ENCODE results near the gene ATP6V1B1. TPM values are rescaled to one million over a fixed set of nuclear protein-coding genes. Genes with fewer than 3 reads are reported as not detected.

Gene ATP6V1B1
- total RNA-seq, 1 experiment from 2014 or later = not detected

DNA sequence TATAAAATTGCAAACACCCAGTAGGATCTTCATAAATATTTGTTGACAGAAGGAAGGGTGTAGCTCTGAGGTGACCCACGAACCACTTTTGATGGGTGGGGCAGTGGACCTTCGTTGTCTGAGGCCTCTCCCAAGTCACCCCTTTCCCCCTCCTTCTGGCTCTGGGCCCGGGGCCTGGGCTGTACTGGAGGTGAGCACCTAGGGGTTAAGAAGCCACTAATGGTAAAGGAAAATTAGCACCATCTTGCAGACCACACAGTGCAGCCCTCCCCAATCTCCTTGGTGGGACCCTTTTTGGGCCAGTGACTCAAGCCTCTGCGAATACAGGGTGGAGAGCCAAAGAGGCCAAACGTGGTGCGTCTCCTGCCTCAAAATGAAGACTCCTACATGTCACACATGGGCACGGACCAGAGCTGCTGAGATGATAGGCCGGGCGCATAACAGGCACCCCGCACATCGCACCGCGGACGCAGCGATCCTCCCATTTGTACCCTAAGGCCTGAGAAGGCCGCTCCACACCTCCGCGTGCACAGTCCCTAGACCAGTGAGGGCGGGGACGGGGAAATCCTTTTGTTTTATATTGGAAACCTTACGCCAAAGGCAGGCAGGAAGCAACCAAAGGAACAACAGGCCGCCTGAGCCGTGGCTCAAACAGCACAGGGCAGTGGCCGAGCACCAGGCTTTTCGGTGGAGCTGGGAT, 31.9 kb upstream of the ATP6V1B1 start:
- H3K27me3 ChIP-seq (ENCODE audit: low read length) = no peaks in the 10 kb centered on the region
- H3K4me1 ChIP-seq (ENCODE audit: low read length) = no peaks in the 10 kb centered on the region
- no peak overlapping the region for H3K4me3 ChIP-seq (ENCODE audit: low read length)
- H3K9ac ChIP-seq (ENCODE audit: low read length) = no peak overlapping the region
- no peaks in the 10 kb centered on the region for H3K79me2 ChIP-seq (ENCODE audit: low read length)
- DNase-seq = no peak
- no peaks in the 10 kb centered on the region for H3K9me2 ChIP-seq (replicated peaks; ENCODE audit: insufficient read depth, low read length)
- H4K20me1 ChIP-seq (ENCODE audit: insufficient read depth, low read depth, low read length) = no peaks in the 10 kb centered on the region
- H3K4me2 ChIP-seq (ENCODE audit: low read depth, low read length, poor library complexity, severe bottlenecking) = no peak overlapping the region
- no peaks in the 10 kb centered on the region for H3K36me3 ChIP-seq (ENCODE audit: insufficient read depth, low read length)
- H3K27ac ChIP-seq (ENCODE audit: low read length) = no peak overlapping the region
- H3K9me3 ChIP-seq (ENCODE audit: low read length) = no peaks in the 10 kb centered on the region
- no peak overlapping the region for H2AFZ ChIP-seq (ENCODE audit: low read length)

DNA sequence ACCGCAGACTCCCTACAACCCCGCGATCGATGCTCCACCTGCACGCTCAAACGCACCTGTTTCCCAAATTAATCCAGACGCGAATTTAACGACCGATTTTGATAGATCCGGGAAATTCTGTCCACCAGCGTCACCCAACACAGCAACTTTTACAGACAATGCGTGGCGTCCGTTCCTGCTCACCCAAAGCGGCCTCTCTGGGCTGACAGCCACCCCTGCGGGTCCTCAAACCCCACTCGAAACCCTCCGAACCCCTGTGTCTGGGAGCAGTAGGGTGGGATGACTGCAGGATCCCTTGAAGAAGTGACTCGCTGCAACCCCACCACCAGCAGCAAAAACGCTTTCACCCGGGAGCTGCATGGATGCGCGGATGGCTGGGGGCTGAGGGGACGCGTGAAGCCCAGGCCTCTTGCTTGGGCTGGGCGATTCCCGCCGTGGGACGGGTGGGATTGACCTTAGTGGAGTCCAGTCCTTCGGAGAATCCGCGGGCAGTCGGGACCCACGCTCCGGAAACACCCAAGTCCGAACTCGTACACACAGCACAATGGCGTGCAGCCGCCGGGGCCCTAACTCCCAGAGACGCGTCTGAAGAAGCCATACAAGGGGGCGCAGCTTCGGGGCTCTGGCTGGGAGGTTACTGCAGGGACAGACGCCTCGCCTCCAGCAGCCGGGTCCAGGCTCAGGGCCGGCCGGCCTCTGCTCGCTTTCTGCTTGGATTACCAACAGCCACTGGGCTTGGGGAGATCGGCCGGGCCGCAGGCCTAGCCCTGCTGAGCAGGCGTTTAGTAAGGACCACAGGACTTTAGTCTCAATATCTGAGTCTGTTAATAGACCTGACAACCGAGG, 31.1 kb upstream of the ATP6V1B1 start:
- Histone ChIP-seq H3K27me3 (ENCODE audit: low read length) (no peaks in the 10 kb centered on the region), H3K9me2 (replicated peaks; ENCODE audit: insufficient read depth, low read length) (no peaks in the 10 kb centered on the region), H3K4me3 (ENCODE audit: low read length) (no peak overlapping the region), H4K20me1 (ENCODE audit: insufficient read depth, low read depth, low read length) (no peaks in the 10 kb centered on the region), H3K36me3 (ENCODE audit: insufficient read depth, low read length) (no peaks in the 10 kb centered on the region), H2AFZ (ENCODE audit: low read length) (no peak overlapping the region), H3K27ac (ENCODE audit: low read length) (no peak overlapping the region), H3K9ac (ENCODE audit: low read length) (no peak overlapping the region), H3K4me2 (ENCODE audit: low read depth, low read length, poor library complexity, severe bottlenecking) (no peak overlapping the region), H3K4me1 (ENCODE audit: low read length) (no peaks in the 10 kb centered on the region), H3K79me2 (ENCODE audit: low read length) (no peaks in the 10 kb centered on the region), H3K9me3 (ENCODE audit: low read length) (no peaks in the 10 kb centered on the region)
- no peak for DNase-seq

DNA sequence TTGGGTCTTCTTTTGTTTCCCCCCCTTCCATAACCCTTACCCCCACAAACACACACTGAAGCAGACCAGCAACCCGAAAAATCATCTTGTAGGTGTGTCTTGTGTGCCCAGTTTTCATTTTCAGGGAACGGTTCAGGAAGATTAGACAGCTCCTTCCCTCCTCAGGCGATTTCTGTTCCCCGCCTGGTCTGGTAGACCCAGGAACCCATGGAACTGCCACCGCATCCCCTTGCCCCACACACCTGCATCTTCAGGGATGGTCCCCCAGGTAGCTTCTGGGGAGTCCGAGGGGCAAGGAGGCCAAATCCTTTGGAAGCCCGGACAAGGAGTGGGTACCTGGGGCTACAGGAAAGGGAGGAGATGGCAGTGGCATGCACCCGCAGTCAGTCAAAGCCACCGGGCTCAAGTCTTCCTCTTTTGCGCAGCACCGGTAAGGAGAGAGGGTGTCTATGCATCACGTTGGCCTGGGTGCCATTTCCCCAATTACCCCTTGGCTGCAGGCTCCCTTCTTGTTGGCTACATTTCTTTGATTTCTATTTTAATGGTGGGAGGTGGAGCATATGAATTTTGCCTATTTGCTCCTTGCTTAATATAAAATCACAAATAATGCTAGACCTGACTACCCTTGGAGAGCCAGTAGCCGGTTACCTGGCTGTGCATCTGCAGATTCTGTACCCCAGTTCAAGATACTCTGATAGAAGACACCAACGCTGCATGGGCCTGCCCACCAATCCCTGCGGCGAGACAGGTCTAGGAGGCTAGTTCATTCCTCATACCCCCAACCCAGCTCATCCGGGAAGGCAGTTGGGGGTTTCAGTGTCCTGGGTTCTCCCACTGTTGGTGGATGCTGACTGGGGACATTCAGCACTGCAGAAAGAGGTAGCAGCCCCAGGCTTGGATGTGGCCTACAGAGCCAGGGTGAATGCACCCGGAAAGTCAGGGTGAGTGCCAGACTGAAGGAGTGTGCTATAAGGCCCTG, 30.0 kb upstream of the ATP6V1B1 start:
- Histone ChIP-seq H3K27me3 (ENCODE audit: low read length) (no peaks in the 10 kb centered on the region), H3K36me3 (ENCODE audit: insufficient read depth, low read length) (no peaks in the 10 kb centered on the region), H3K9me3 (ENCODE audit: low read length) (no peaks in the 10 kb centered on the region), H3K27ac (ENCODE audit: low read length) (no peak overlapping the region), H2AFZ (ENCODE audit: low read length) (no peak overlapping the region), H3K79me2 (ENCODE audit: low read length) (no peaks in the 10 kb centered on the region), H3K4me1 (ENCODE audit: low read length) (no peaks in the 10 kb centered on the region), H3K4me3 (ENCODE audit: low read length) (no peak overlapping the region), H3K9me2 (replicated peaks; ENCODE audit: insufficient read depth, low read length) (no peaks in the 10 kb centered on the region), H4K20me1 (ENCODE audit: insufficient read depth, low read depth, low read length) (no peaks in the 10 kb centered on the region), H3K9ac (ENCODE audit: low read length) (no peak overlapping the region), H3K4me2 (ENCODE audit: low read depth, low read length, poor library complexity, severe bottlenecking) (no peak overlapping the region)
- DNase-seq = no peak

DNA sequence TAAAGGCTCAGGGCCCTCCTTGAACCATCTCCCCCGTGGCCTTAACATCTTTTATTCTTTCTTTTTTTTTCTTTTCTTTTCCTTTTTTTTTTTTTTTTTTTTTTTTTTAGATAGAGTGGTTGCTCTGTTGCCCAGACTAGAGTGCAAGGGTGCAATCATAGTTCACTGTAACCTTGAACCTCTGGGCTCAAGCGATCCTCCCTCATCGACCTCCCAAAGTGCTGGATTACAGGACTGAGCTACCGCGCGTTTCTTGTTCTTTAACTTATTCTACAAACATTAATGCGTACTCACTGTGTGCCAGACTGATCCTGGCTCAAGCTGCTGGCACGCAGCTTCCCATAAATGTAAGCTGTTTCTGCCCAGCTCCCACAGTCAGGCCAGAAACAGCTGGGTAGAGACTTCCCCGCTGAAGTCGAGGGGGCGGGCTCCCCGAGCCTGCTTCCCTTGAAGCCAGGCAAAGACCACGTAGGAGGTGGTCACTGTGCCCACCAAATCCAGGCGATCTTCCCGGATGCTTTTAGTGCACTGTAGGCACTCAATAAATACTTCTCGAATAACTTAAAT, 29.2 kb upstream of the ATP6V1B1 start:
- Histone ChIP-seq H2AFZ (ENCODE audit: low read length) (no peak overlapping the region), H3K79me2 (ENCODE audit: low read length) (no peaks in the 10 kb centered on the region), H3K4me1 (ENCODE audit: low read length) (no peaks in the 10 kb centered on the region), H3K27ac (ENCODE audit: low read length) (no peak overlapping the region), H4K20me1 (ENCODE audit: insufficient read depth, low read depth, low read length) (no peaks in the 10 kb centered on the region), H3K9me2 (replicated peaks; ENCODE audit: insufficient read depth, low read length) (no peaks in the 10 kb centered on the region), H3K4me3 (ENCODE audit: low read length) (no peak overlapping the region), H3K27me3 (ENCODE audit: low read length) (no peaks in the 10 kb centered on the region), H3K36me3 (ENCODE audit: insufficient read depth, low read length) (no peaks in the 10 kb centered on the region), H3K9me3 (ENCODE audit: low read length) (no peaks in the 10 kb centered on the region), H3K9ac (ENCODE audit: low read length) (no peak overlapping the region), H3K4me2 (ENCODE audit: low read depth, low read length, poor library complexity, severe bottlenecking) (no peak overlapping the region)
- DNase-seq = no peak

DNA sequence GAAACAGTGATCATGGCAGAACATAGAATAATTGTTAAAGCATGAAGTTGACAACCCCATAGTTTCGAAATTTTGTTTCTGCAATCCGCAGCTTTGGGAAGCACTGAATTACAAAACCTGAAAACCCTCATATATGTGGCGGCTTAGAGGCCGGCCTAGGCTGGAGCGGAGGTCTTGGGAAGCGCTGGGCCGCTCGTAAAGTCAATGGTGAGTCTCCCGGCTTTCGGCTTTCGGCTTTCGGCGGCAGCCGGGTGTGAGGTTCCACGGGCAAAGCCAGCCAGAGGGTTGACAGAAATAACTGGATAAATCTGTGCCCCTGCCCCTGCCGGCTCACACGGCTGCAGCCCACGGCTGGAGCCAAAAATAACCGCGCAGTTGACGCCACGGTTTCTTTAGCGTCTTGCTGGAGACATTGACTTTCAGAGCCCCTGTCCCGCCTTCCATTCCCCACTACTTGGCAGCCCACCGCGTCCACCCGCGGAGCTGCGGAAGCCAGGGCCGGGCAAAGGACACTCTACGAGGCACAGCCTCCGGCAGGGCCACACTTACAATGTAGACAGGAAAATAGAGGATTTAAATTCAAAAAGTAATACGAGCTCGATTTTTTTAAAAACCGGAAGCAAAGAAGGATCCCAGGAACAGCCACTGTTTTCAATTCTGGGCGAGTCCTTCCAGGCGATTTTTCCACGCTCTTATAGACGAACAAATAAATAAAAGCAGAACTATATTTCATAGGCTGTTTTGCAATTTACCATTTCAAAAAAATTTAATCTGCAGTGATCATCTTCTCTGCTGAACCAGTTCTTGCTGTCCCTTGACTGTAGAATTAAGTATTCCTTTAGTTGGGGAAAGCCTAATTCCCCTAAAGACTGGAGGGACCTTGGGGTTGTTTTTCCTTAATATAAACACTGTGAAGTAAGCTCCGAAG, 28.3 kb upstream of the ATP6V1B1 start:
- H3K9me2 ChIP-seq (replicated peaks; ENCODE audit: insufficient read depth, low read length) = no peaks in the 10 kb centered on the region
- DNase-seq = no peak
- no peak overlapping the region for H3K9ac ChIP-seq (ENCODE audit: low read length)
- H3K9me3 ChIP-seq (ENCODE audit: low read length) = no peaks in the 10 kb centered on the region
- no peaks in the 10 kb centered on the region for H3K4me1 ChIP-seq (ENCODE audit: low read length)
- H3K36me3 ChIP-seq (ENCODE audit: insufficient read depth, low read length) = no peaks in the 10 kb centered on the region
- no peaks in the 10 kb centered on the region for H4K20me1 ChIP-seq (ENCODE audit: insufficient read depth, low read depth, low read length)
- H3K79me2 ChIP-seq (ENCODE audit: low read length) = no peaks in the 10 kb centered on the region
- no peak overlapping the region for H2AFZ ChIP-seq (ENCODE audit: low read length)
- no peaks in the 10 kb centered on the region for H3K27me3 ChIP-seq (ENCODE audit: low read length)
- H3K27ac ChIP-seq (ENCODE audit: low read length) = no peak overlapping the region
- no peak overlapping the region for H3K4me3 ChIP-seq (ENCODE audit: low read length)
- H3K4me2 ChIP-seq (ENCODE audit: low read depth, low read length, poor library complexity, severe bottlenecking) = no peak overlapping the region

DNA sequence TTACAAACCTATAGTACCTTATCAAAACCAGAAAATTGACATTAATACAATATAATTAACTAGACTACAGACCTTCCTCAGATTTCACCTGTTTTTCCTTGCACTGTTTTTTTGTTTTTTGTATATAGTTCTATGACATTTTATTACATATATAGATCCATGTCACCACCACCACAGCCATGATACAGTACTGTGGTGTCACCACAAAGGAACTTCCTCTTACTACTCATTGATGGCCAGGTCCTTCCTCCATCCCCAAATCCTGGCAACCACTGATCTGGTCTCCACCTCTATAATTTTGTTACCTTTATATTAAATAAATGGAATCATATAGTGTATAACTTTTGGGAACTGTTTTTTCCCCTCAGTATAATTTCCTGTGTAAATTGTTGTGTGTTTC, 19.4 kb upstream of the ATP6V1B1 start:
- Histone ChIP-seq H3K4me3 (ENCODE audit: low read length) (no peak overlapping the region), H3K9me2 (replicated peaks; ENCODE audit: insufficient read depth, low read length) (no peaks in the 10 kb centered on the region), H3K79me2 (ENCODE audit: low read length) (no peaks in the 10 kb centered on the region), H2AFZ (ENCODE audit: low read length) (no peak overlapping the region), H3K4me2 (ENCODE audit: low read depth, low read length, poor library complexity, severe bottlenecking) (no peak overlapping the region), H3K4me1 (ENCODE audit: low read length) (no peaks in the 10 kb centered on the region), H3K9me3 (ENCODE audit: low read length) (no peaks in the 10 kb centered on the region), H3K27me3 (ENCODE audit: low read length) (no peaks in the 10 kb centered on the region), H3K27ac (ENCODE audit: low read length) (no peak overlapping the region), H3K9ac (ENCODE audit: low read length) (no peak overlapping the region), H3K36me3 (ENCODE audit: insufficient read depth, low read length) (no peaks in the 10 kb centered on the region), H4K20me1 (ENCODE audit: insufficient read depth, low read depth, low read length) (no peaks in the 10 kb centered on the region)
- no peak for DNase-seq

DNA sequence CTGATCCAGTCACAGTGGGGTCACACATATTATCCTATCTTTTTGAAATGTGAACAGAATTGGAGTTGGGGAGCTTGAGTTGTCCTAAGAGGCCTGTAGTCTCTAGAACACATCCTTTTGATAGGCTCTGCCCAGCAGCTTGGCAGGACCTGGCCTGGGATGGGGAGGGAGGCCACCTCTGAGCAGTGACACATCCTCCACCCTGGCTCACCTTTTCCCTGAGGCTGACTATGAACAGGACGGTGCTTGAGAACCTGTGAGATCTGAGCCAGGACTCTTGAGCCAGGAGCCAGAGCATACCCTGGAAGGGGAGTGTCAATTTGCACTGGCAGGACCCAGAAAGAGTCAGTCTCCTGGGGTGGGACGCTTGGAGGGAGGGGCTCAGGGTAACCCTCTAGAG, 17.7 kb upstream of the ATP6V1B1 start:
- Histone ChIP-seq H4K20me1 (ENCODE audit: insufficient read depth, low read depth, low read length) (no peaks in the 10 kb centered on the region), H2AFZ (ENCODE audit: low read length) (no peak overlapping the region), H3K4me1 (ENCODE audit: low read length) (no peaks in the 10 kb centered on the region), H3K9me2 (replicated peaks; ENCODE audit: insufficient read depth, low read length) (no peaks in the 10 kb centered on the region), H3K4me3 (ENCODE audit: low read length) (no peak overlapping the region), H3K36me3 (ENCODE audit: insufficient read depth, low read length) (no peaks in the 10 kb centered on the region), H3K4me2 (ENCODE audit: low read depth, low read length, poor library complexity, severe bottlenecking) (no peak overlapping the region), H3K9ac (ENCODE audit: low read length) (no peak overlapping the region), H3K9me3 (ENCODE audit: low read length) (no peaks in the 10 kb centered on the region), H3K79me2 (ENCODE audit: low read length) (no peaks in the 10 kb centered on the region), H3K27ac (ENCODE audit: low read length) (no peak overlapping the region), H3K27me3 (ENCODE audit: low read length) (no peaks in the 10 kb centered on the region)
- DNase-seq = no peak
